ENCODE data around the gene VGF. TPM values are rescaled to one million over a fixed set of nuclear protein-coding genes. Genes with fewer than 3 reads are reported as not detected.
A peak's percentile ranks its signal among the peaks of the same experiment; 100 is the strongest.
"Not testable (repeated sequence)": the region's sequence is repeated elsewhere in the genome, so short reads cannot be mapped to it uniquely, and the experiment has no call there.

The VGF gene
- total RNA-seq, 1 donor from 2014 or later: 0.16 TPM

GRCh38 chr7:101123703-101124068 lies 41.7 kb downstream of the VGF start:
- peaks cover 10% of the 10 kb centered on the region for H3K36me3 Mint-ChIP-seq (ENCODE audit: unreplicated experiment)
- peaks cover 84% of the 10 kb centered on the region for H3K4me1 Mint-ChIP-seq (ENCODE audit: unreplicated experiment)
- TF ChIP-seq CTCF (IDR thresholded peaks at IDR 0.05): no peak
- peak overlapping the region; percentile 100 for H3K27ac Mint-ChIP-seq (ENCODE audit: unreplicated experiment)
- no peaks in the 10 kb centered on the region for H3K27me3 Mint-ChIP-seq (ENCODE audit: unreplicated experiment)
- no peak for DNase-seq (ENCODE audit: extremely low spot score, unreplicated experiment)
- H3K4me3 Mint-ChIP-seq (ENCODE audit: unreplicated experiment): no peak overlapping the region
- H3K9me3 Mint-ChIP-seq (ENCODE audit: unreplicated experiment): no peaks in the 10 kb centered on the region

- H3K4me3 Mint-ChIP-seq (ENCODE audit: unreplicated experiment): no peak overlapping the region
- no peaks in the 10 kb centered on the region for H3K9me3 Mint-ChIP-seq (ENCODE audit: unreplicated experiment)
- H3K27me3 Mint-ChIP-seq (ENCODE audit: unreplicated experiment): no peaks in the 10 kb centered on the region
- no peak for TF ChIP-seq CTCF (IDR thresholded peaks at IDR 0.05)
- H3K36me3 Mint-ChIP-seq (ENCODE audit: unreplicated experiment): peaks cover 5% of the 10 kb centered on the region
- no peak for DNase-seq (ENCODE audit: extremely low spot score, unreplicated experiment)
- peaks cover 84% of the 10 kb centered on the region for H3K4me1 Mint-ChIP-seq (ENCODE audit: unreplicated experiment)
- H3K27ac Mint-ChIP-seq (ENCODE audit: unreplicated experiment): peak overlapping the region; percentile 100
These were observed 42.3 kb downstream of the VGF start for GRCh38 chr7:101122933-101123702.

- H3K36me3 Mint-ChIP-seq (ENCODE audit: unreplicated experiment): peaks cover 3% of the 10 kb centered on the region
- TF ChIP-seq CTCF (IDR thresholded peaks at IDR 0.05): no peak
- peak overlapping the region; percentile 100 for H3K27ac Mint-ChIP-seq (ENCODE audit: unreplicated experiment)
- H3K4me1 Mint-ChIP-seq (ENCODE audit: unreplicated experiment): peaks cover 84% of the 10 kb centered on the region
- peak overlapping the region; percentile 79 for H3K4me3 Mint-ChIP-seq (ENCODE audit: unreplicated experiment)
- no peaks in the 10 kb centered on the region for H3K27me3 Mint-ChIP-seq (ENCODE audit: unreplicated experiment)
- H3K9me3 Mint-ChIP-seq (ENCODE audit: unreplicated experiment): no peaks in the 10 kb centered on the region
- DNase-seq (ENCODE audit: extremely low spot score, unreplicated experiment): peak; percentile 94
These were observed 43.1 kb downstream of the VGF start for GRCh38 chr7:101121991-101122932.

- not testable (repeated sequence) for H3K27me3 Mint-ChIP-seq (ENCODE audit: unreplicated experiment); H3K9me3 Mint-ChIP-seq (ENCODE audit: unreplicated experiment); DNase-seq (ENCODE audit: extremely low spot score, unreplicated experiment); H3K36me3 Mint-ChIP-seq (ENCODE audit: unreplicated experiment); H3K4me3 Mint-ChIP-seq (ENCODE audit: unreplicated experiment)
- peaks cover 83% of the 10 kb centered on the region for H3K4me1 Mint-ChIP-seq (ENCODE audit: unreplicated experiment)
- H3K27ac Mint-ChIP-seq (ENCODE audit: unreplicated experiment): peak overlapping the region; percentile 100
These were observed 43.8 kb downstream of the VGF start for GRCh38 chr7:101121631-101121990.

GRCh38 chr7:101120315-101120714 lies 45.1 kb downstream of the VGF start:
- Mint-ChIP-seq H3K27me3 (ENCODE audit: unreplicated experiment) (no peaks in the 10 kb centered on the region), H3K4me1 (ENCODE audit: unreplicated experiment) (peaks cover 77% of the 10 kb centered on the region), H3K4me3 (ENCODE audit: unreplicated experiment) (no peak overlapping the region), H3K36me3 (ENCODE audit: unreplicated experiment) (no peaks in the 10 kb centered on the region), H3K27ac (ENCODE audit: unreplicated experiment) (peak overlapping the region; percentile 92), H3K9me3 (ENCODE audit: unreplicated experiment) (no peaks in the 10 kb centered on the region)
- no peak for TF ChIP-seq CTCF (IDR thresholded peaks at IDR 0.05)
- no peak for DNase-seq (ENCODE audit: extremely low spot score, unreplicated experiment)

Measured in osteocyte (in vitro differentiated cells).